K562 (cell line): ENCODE measurements around the gene SYNCRIP. TPM values are rescaled to one million over a fixed set of nuclear protein-coding genes. Genes with fewer than 3 reads are reported as not detected.

Source experiments
- CBX3 ChIP-seq, 2 experiments: IDR thresholded peaks; 1 replicate in 1 of 2; 2 replicates in 1 of 2; pipeline ENCODE4 v1.6.1; 2012; ENCODE audit warnings: inconsistent platforms in 2 of 2, low read length in 2 of 2, borderline replicate concordance in 1 of 2, control low read depth in 1 of 2
- CEBPB ChIP-seq: fragments of 450-650 bp; IDR thresholded peaks from 2 replicates; pipeline ENCODE4 v1.6.1; 2016; ENCODE audit warnings: missing genetic modification characterization, missing compliant biosample characterization
- IRF2 ChIP-seq: sonication (generic); formaldehyde crosslinking; IDR thresholded peaks from 2 replicates; pipeline ENCODE4 v1.8.1; 2022; ENCODE audit warnings: mild to moderate bottlenecking, missing genetic modification reagents
- NFATC3 ChIP-seq: fragments of 450-650 bp; IDR thresholded peaks from 2 replicates; pipeline ENCODE4 v1.6.1; 2017; ENCODE audit warnings: mild to moderate bottlenecking
- NR2F6 ChIP-seq: fragments of 450-650 bp; formaldehyde crosslinking; IDR thresholded peaks from 2 replicates; pipeline ENCODE4 v1.4.0; 2020; ENCODE audit warnings: mild to moderate bottlenecking
- RBBP5 ChIP-seq: fragments of 200-600 bp; sonication (generic); IDR thresholded peaks from 2 replicates; pipeline ENCODE4 v1.6.1; 2012; ENCODE audit warnings: borderline replicate concordance, mild to moderate bottlenecking, low read length, control low read depth, inconsistent platforms; ENCODE audit not compliant: insufficient read depth, poor library complexity, severe bottlenecking
- RCOR1 ChIP-seq, 2 experiments: IDR thresholded peaks; 2 replicates each; pipeline ENCODE4 v1.6.1; 2012; ENCODE audit warnings: low read depth in 2 of 2, low read length in 2 of 2, borderline replicate concordance in 1 of 2, improper control_type of control experiment in 1 of 2
- SP2 ChIP-seq: IDR thresholded peaks from 2 replicates; pipeline ENCODE4 v1.6.1; 2011; ENCODE audit warnings: mild to moderate bottlenecking, low read depth, low read length, moderate library complexity; ENCODE audit not compliant: poor library complexity, severe bottlenecking; ENCODE audit errors: extremely low read depth
- ZBTB8A ChIP-seq: fragments of 450-650 bp; IDR thresholded peaks from 2 replicates; pipeline ENCODE4 v1.6.1; 2018; ENCODE audit warnings: mild to moderate bottlenecking, moderate library complexity; ENCODE audit not compliant: partially characterized antibody
- ZKSCAN1 ChIP-seq: fragments of 150-350 bp; IDR thresholded peaks from 2 replicates; pipeline ENCODE4 v1.6.1; 2016; ENCODE audit warnings: low read depth, low read length
- ZNF253 ChIP-seq: fragments of 250-450 bp; sonication (Bioruptor Pico); conservative IDR thresholded peaks from 2 replicates; pipeline ENCODE4 v1.6.1; 2021; ENCODE audit warnings: mild to moderate bottlenecking
- ZNF347 ChIP-seq: fragments of 450-650 bp; formaldehyde crosslinking; IDR thresholded peaks from 2 replicates; pipeline ENCODE4 v1.4.0; 2020; ENCODE audit warnings: low read depth, mild to moderate bottlenecking, moderate library complexity
- ZSCAN32 ChIP-seq: fragments of 450-650 bp; formaldehyde crosslinking; IDR thresholded peaks from 2 replicates; pipeline ENCODE4 v1.4.0; 2020; ENCODE audit warnings: mild to moderate bottlenecking, moderate library complexity
- polyA plus RNA-seq, 8 experiments: library from polyadenylated mRNA; depleted of rRNA in 4 of 8; stranded (reverse) in 5 of 8; unstranded in 3 of 8; fragments of >200 nt; fragmentation: Nextera tagmentation in 2 of 8; fragmentation: Illumina TruSeq in 1 of 8; extraction: Ambion mirVana in 2 of 8; extraction: Trizol in 1 of 8; gene quantifications; 2 replicates each; pipeline versions ENCODE4 v1.2.1 to v1.2.3, GENCODE V29; 2011 to 2014; ENCODE audit warnings: inconsistent platforms in 1 of 8, missing spikeins in 1 of 8
- total RNA-seq, 7 experiments: library from RNA; depleted of rRNA in 6 of 7; stranded (reverse); fragments of >200 nt in 6 of 7; fragmentation: Illumina TruSeq in 2 of 7; extraction: Trizol in 2 of 7; gene quantifications; 2 replicates each; pipeline versions ENCODE4 v1.2.1 to v1.2.3, GENCODE V29; 2011 to 2021; ENCODE audit warnings: low replicate concordance in 1 of 7
- TF ChIP-seq, protein P1 (sequence below): fragments of 450-650 bp; IDR thresholded peaks from 2 replicates; pipeline ENCODE4 v1.6.1; 2017; ENCODE audit warnings: mild to moderate bottlenecking, moderate library complexity
- TF ChIP-seq, protein P2 (sequence below): fragments of 250-450 bp; sonication (Bioruptor Pico); IDR thresholded peaks from 2 replicates; pipeline ENCODE4 v1.5.0; 2022; ENCODE audit warnings: mild to moderate bottlenecking
- TF ChIP-seq, protein P3 (sequence below): fragments of 250-450 bp; sonication (Bioruptor Pico); IDR thresholded peaks from 2 replicates; pipeline ENCODE4 v1.4.0; 2020; ENCODE audit warnings: mild to moderate bottlenecking, moderate library complexity

SYNCRIP gene
- total and polyA plus RNA-seq, 9 of the 15 experiments (the other 6 are each of a cell fraction or from before 2014, with no cell fraction given) = 46.5 to 295 (median 140) TPM

DNA sequence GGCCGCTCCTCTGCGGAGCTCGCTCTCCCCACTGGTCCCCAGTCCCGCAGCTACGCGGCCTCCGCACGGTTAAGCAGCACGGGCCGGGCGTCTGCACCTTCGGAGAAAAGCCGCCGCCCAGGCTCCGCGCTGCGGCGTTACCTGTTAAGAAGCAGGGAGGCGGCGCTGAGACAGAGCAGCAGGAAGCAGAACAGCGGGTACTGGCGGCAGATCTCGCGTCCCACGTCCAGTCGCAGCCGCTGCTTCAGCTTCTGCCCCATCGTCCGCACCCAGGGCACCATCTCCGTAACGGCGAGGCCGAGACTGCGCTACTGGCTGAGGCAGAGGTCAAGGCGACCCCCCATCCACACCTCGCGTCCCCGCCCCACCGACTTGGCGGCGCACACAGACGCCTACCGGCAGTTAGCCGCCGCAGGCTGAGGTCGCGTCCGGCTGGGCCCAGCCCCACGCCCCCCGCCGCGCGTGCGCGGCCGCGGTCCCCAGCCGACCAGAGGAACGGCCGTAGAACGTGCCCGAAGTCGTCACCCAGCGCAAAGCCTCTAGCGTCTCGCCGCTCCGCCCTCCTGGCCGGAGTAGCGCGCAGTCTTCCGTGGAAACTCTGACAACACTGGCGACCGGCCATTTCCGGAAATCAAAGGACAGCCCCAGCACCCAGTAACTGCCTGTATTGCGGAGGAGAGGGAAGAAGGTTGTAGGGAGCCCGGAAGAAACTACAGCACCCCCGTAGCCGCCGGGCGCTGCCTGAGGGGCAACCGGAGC is 49.1 kb downstream of the SYNCRIP start, which contains the start of gene SNX14 (continued):
- TF ChIP-seq, protein P1, sequence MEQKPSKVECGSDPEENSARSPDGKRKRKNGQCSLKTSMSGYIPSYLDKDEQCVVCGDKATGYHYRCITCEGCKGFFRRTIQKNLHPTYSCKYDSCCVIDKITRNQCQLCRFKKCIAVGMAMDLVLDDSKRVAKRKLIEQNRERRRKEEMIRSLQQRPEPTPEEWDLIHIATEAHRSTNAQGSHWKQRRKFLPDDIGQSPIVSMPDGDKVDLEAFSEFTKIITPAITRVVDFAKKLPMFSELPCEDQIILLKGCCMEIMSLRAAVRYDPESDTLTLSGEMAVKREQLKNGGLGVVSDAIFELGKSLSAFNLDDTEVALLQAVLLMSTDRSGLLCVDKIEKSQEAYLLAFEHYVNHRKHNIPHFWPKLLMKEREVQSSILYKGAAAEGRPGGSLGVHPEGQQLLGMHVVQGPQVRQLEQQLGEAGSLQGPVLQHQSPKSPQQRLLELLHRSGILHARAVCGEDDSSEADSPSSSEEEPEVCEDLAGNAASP = no peak
- TF ChIP-seq RBBP5 = peak; percentile 27
- peak; percentile 60; the same call in 1 of the 2 replicates for TF ChIP-seq ZKSCAN1
- TF ChIP-seq ZNF253 (CRISPR knock-in tag) = no peak
- TF ChIP-seq NR2F6 (CRISPR knock-in tag) = no peak
- no peak for TF ChIP-seq SP2
- no peak for TF ChIP-seq RCOR1 (IDR thresholded peaks at IDR 0.05; ENCODE audit: borderline replicate concordance in 1 of 2, low read depth in 2 of 2, low read length in 2 of 2)
- 0 out of 3 replicates have a peak, but pooled peaks of 1 of the 2 experiments have one; percentile 50 for TF ChIP-seq CBX3 (IDR thresholded peaks at IDR 0.05; ENCODE audit: borderline replicate concordance in 1 of 2, low read length in 2 of 2)
- no peak for TF ChIP-seq IRF2
- no peak for TF ChIP-seq CEBPB (tag)
- TF ChIP-seq, protein P2, sequence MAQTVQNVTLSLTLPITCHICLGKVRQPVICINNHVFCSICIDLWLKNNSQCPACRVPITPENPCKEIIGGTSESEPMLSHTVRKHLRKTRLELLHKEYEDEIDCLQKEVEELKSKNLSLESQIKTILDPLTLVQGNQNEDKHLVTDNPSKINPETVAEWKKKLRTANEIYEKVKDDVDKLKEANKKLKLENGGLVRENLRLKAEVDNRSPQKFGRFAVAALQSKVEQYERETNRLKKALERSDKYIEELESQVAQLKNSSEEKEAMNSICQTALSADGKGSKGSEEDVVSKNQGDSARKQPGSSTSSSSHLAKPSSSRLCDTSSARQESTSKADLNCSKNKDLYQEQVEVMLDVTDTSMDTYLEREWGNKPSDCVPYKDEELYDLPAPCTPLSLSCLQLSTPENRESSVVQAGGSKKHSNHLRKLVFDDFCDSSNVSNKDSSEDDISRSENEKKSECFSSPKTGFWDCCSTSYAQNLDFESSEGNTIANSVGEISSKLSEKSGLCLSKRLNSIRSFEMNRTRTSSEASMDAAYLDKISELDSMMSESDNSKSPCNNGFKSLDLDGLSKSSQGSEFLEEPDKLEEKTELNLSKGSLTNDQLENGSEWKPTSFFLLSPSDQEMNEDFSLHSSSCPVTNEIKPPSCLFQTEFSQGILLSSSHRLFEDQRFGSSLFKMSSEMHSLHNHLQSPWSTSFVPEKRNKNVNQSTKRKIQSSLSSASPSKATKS = no peak
- peak; percentile 76; the same call in 1 of the 2 replicates for TF ChIP-seq NFATC3
- no peak for TF ChIP-seq ZNF347 (CRISPR knock-in tag)
- no peak for TF ChIP-seq ZBTB8A
- no peak for TF ChIP-seq ZSCAN32 (CRISPR knock-in tag)
- TF ChIP-seq, protein P3, sequence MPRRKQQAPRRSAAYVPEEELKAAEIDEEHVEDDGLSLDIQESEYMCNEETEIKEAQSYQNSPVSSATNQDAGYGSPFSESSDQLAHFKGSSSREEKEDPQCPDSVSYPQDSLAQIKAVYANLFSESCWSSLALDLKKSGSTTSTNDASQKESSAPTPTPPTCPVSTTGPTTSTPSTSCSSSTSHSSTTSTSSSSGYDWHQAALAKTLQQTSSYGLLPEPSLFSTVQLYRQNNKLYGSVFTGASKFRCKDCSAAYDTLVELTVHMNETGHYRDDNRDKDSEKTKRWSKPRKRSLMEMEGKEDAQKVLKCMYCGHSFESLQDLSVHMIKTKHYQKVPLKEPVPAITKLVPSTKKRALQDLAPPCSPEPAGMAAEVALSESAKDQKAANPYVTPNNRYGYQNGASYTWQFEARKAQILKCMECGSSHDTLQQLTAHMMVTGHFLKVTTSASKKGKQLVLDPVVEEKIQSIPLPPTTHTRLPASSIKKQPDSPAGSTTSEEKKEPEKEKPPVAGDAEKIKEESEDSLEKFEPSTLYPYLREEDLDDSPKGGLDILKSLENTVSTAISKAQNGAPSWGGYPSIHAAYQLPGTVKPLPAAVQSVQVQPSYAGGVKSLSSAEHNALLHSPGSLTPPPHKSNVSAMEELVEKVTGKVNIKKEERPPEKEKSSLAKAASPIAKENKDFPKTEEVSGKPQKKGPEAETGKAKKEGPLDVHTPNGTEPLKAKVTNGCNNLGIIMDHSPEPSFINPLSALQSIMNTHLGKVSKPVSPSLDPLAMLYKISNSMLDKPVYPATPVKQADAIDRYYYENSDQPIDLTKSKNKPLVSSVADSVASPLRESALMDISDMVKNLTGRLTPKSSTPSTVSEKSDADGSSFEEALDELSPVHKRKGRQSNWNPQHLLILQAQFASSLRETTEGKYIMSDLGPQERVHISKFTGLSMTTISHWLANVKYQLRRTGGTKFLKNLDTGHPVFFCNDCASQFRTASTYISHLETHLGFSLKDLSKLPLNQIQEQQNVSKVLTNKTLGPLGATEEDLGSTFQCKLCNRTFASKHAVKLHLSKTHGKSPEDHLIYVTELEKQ (CRISPR knock-in tag) = no peak
